Epidermal melanocyte (primary cell): ENCODE measurements around the gene BAZ2A.
A peak's percentile ranks its signal among the peaks of the same experiment; 100 is the strongest.
"Not testable (repeated sequence)": the region's sequence is repeated elsewhere in the genome, so short reads cannot be mapped to it uniquely, and the experiment has no call there.

Experiments
- DNase-seq: peaks from one replicate; pipeline ENCODE4 v3.0.0; 2011; ENCODE audit warnings: low spot score; ENCODE audit not compliant: insufficient read length

The BAZ2A gene

GRCh38 chr12:56630180-56630632 is at the start of gene BAZ2A:
BAZ2A (minus strand) TSS chr12:56630326; CDS start chr12:56617530, 12,796 bp downstream.
- peak; percentile 85 for DNase-seq

- no peak for DNase-seq
Observed at GRCh38 chr12:56678852-56679251, 48.7 kb upstream of the BAZ2A start.

- DNase-seq: no peak
Observed at GRCh38 chr12:56677680-56678079, 47.6 kb upstream of the BAZ2A start.

GRCh38 chr12:56676851-56677580 is 46.9 kb upstream of the BAZ2A start:
- no peak for DNase-seq

- DNase-seq: no peak
Observed at GRCh38 chr12:56671608-56672007, 41.5 kb upstream of the BAZ2A start.

GRCh38 chr12:56670836-56671235 is 40.7 kb upstream of the BAZ2A start:
- no peak for DNase-seq

- DNase-seq: no peak
Observed at GRCh38 chr12:56668197-56668457, 38.0 kb upstream of the BAZ2A start.

- no peak for DNase-seq
Observed at GRCh38 chr12:56661979-56662638, 32.0 kb upstream of the BAZ2A start.

GRCh38 chr12:56661560-56661959 is 31.4 kb upstream of the BAZ2A start:
- DNase-seq: no peak

- no peak for DNase-seq
Observed at GRCh38 chr12:56658921-56659320, 28.8 kb upstream of the BAZ2A start.

- no peak for DNase-seq
Observed at GRCh38 chr12:56657416-56658379, 27.6 kb upstream of the BAZ2A start.

GRCh38 chr12:56653781-56654180 is 23.7 kb upstream of the BAZ2A start:
- DNase-seq: not testable (repeated sequence)

- DNase-seq: not testable (repeated sequence)
Observed at GRCh38 chr12:56648023-56648422, 17.9 kb upstream of the BAZ2A start.

GRCh38 chr12:56645717-56646446 is 15.8 kb upstream of the BAZ2A start, which contains the start of gene ATP5F1B:
ATP5F1B (minus strand) TSS chr12:56645984; CDS start chr12:56645963, 21 bp downstream.
- DNase-seq: peak; percentile 98

GRCh38 chr12:56645201-56645716 is 15.1 kb upstream of the BAZ2A start:
- no peak for DNase-seq

GRCh38 chr12:56644654-56645053 is 14.5 kb upstream of the BAZ2A start:
- no peak for DNase-seq

GRCh38 chr12:56641219-56641618 is 11.1 kb upstream of the BAZ2A start:
- DNase-seq: no peak

- no peak for DNase-seq
Observed at GRCh38 chr12:56637621-56638020, 7.5 kb upstream of the BAZ2A start.

- DNase-seq: peak; percentile 98
Observed at GRCh38 chr12:56636675-56637540, 6.8 kb upstream of the BAZ2A start.
